ENCODE data around the gene KCNG2.

KCNG2 gene

DNA sequence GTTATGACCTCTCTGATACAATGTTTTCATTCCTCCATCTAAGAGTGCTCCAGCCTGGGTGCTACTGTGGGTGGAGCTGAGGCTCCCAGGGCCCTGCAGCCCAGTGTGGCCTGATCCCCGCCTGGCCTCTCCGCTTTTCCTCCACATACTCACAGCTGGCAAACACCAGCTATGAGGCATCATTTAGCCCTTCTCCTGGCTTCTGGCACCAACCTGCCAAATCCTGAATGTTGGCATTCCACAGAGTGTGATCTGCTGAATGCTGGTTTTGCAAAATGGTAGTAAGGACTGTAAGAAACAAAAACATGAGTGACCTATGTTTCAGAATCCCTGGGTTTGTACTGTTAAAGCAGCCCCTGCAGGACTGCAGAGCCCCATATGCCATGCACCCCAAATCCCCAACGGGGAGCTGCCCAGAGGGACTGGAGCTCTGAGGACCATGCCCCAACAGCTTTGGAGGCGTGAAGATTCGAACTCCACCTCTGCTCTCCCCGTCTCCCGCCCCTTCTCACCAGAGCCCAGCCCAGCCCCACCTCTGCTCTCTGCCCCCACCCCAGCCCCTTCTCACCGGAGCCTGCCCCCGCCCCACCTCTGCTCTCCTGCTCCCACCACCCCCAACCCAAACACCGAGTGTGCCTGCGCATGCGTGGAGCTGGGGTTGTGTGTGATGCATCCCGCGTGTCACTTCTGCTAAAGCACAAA is 149.5 kb downstream of the KCNG2 start:
- Histone ChIP-seq H3K36me3 (peaks cover 30 to 66% (median 58%) of the 10 kb centered on the region in 11 experiments), H3K4me1 (peaks cover 51 to 72% (median 65%) of the 10 kb centered on the region in 10 experiments), H3K27ac (no peak overlapping the region), H4K20me1 (peaks cover 64 to 87% (median 80%) of the 10 kb centered on the region in 11 experiments), H3K9me3 (replicated peaks in 1 of 11) (no peaks in the 10 kb centered on the region), H3K4me2 (peak overlapping the region in 10 of 11 experiments; percentile 37 to 100 (median 94); a peak in 17 of 22 replicates), H3K27me3 (no peaks in the 10 kb centered on the region; a peak in 1 of 22 replicates), H3K4me3 (no peak overlapping the region), H3K9ac (peak overlapping the region in 2 of 11 experiments; percentile 45 to 58; a peak in 2 of 22 replicates)
- TF ChIP-seq Cebpa-rat (IDR thresholded peaks at IDR 0.05) = no peak

DNA sequence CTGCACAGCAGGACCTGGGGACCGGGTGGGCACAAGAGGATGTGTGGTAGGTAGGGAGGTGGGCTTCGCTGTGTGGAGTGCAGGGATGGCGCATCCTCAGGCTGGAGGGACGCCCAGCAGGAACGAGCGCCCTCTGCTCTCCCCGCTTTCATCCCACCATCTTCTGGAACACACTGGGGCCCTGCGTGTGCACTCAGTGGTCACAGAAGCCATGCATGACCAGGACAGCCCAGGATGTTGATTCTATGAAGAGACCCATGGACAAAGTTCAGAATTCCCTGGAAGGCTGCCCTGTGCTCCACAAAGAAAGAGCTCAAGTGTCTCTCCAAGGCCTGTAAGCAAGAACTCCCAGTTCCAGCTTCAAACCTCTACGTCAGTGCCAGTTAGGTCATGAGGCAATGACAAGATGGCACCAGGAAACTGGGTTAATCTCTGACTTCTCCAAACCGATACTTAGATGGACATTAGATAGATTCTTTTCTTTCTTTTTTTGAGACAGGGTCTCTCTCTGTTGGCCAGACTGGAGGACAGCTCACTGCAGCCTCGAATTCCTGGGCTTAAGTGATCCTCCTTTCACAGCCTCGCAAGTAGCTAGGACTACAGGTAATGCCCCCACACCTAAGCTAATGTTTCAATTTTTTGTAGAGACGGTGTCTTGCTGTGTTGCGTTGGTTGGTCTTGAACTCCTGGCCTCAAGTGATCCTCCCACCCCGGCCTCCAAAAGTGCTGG is 150.3 kb downstream of the KCNG2 start:
- Histone ChIP-seq H3K27me3 (no peaks in the 10 kb centered on the region; a peak in 1 of 22 replicates), H4K20me1 (peaks cover 55 to 78% (median 72%) of the 10 kb centered on the region in 11 experiments), H3K27ac (peak overlapping the region in 3 of 11 experiments; percentile 76 to 81 (median 80); a peak in 4 of 22 replicates), H3K4me3 (no peak overlapping the region), H3K9me3 (replicated peaks in 1 of 11) (no peaks in the 10 kb centered on the region), H3K4me2 (peak overlapping the region; percentile 88 to 100 (median 94)), H3K9ac (no peak overlapping the region), H3K36me3 (peaks cover 21 to 58% (median 49%) of the 10 kb centered on the region in 11 experiments), H3K4me1 (peaks cover 51 to 73% (median 66%) of the 10 kb centered on the region in 10 experiments)
- no peak for TF ChIP-seq Cebpa-rat (IDR thresholded peaks at IDR 0.05)

DNA sequence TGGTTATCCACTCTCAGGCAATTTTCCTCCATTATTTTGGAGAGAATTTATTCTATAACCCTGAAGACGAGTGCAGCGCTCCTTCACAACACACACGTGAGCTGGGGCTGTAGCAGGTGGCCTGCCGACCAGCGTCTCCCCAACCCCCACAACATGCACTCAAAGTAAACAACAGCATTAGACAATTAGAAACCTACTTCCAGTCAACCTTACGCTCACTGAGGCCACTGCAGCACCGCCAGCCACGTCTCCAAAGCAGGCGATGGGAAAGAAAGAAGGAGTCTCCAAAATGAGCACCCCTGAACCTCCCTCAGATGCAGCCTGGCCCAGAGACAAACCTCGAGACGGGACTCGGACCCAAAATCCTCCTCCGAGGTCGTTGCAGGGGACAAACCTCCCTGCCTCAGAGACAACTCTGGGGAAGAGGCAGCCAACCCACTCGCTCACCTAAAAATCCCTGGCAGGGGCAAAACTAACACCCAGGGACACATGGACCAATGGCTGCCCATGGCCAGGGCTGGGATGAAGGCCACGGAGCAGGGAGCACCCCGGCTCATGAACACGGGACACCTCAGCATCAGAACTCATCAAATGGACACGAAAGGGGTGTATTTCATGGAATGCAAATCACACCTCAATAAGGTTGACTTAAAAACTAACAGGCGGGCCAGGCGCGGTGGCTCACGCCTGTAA is 151.1 kb downstream of the KCNG2 start:
- H4K20me1 ChIP-seq = peaks cover 47 to 70% (median 64%) of the 10 kb centered on the region in 11 experiments
- peak overlapping the region; percentile 82 to 93 (median 88); a peak in 21 of 22 replicates for H3K9ac ChIP-seq
- peaks cover 51 to 72% (median 66%) of the 10 kb centered on the region in 10 experiments for H3K4me1 ChIP-seq
- H3K27ac ChIP-seq = peak overlapping the region; percentile 56 to 83 (median 77); a peak in 21 of 22 replicates
- no peaks in the 10 kb centered on the region for H3K9me3 ChIP-seq (replicated peaks in 1 of 11)
- peak overlapping the region; percentile 88 to 100 (median 94) for H3K4me2 ChIP-seq
- H3K27me3 ChIP-seq = no peaks in the 10 kb centered on the region; a peak in 1 of 22 replicates
- H3K4me3 ChIP-seq = peak overlapping the region; percentile 75 to 94 (median 86)
- H3K36me3 ChIP-seq = peaks cover 16 to 50% (median 42%) of the 10 kb centered on the region in 11 experiments
- no peak for TF ChIP-seq Cebpa-rat (IDR thresholded peaks at IDR 0.05)
